Measurements from ENCODE around the gene ATP11A.
"Not testable (repeated sequence)": the region's sequence is repeated elsewhere in the genome, so short reads cannot be mapped to it uniquely, and the experiment has no call there.

Gene ATP11A

GRCh38 chr13:112670864-112671263 is 19.0 kb upstream of the ATP11A start:
- DNase-seq (ENCODE audit: low read depth in 2 of 2), result no peak

GRCh38 chr13:112671359-112671758 is 18.5 kb upstream of the ATP11A start:
- DNase-seq (ENCODE audit: low read depth in 2 of 2), result no peak

- DNase-seq (ENCODE audit: low read depth in 2 of 2), result no peak
Measured at GRCh38 chr13:112672651-112673284, 17.1 kb upstream of the ATP11A start.

GRCh38 chr13:112674412-112675365 is 15.1 kb upstream of the ATP11A start:
- no peak for DNase-seq (ENCODE audit: low read depth in 2 of 2)

- no peak for DNase-seq (ENCODE audit: low read depth in 2 of 2)
Measured at GRCh38 chr13:112675366-112675756, 14.5 kb upstream of the ATP11A start.

GRCh38 chr13:112677421-112677962 is 12.3 kb upstream of the ATP11A start:
- DNase-seq (ENCODE audit: low read depth in 2 of 2), result not testable (repeated sequence)

GRCh38 chr13:112679381-112679780 is 10.5 kb upstream of the ATP11A start:
- DNase-seq (ENCODE audit: low read depth in 2 of 2), result no peak

- no peak for DNase-seq (ENCODE audit: low read depth in 2 of 2)
Measured at GRCh38 chr13:112679932-112680677, 9.7 kb upstream of the ATP11A start.

GRCh38 chr13:112680741-112681360 is 9.0 kb upstream of the ATP11A start:
- no peak for DNase-seq (ENCODE audit: low read depth in 2 of 2)

- no peak for DNase-seq (ENCODE audit: low read depth in 2 of 2)
Measured at GRCh38 chr13:112683581-112683980, 6.3 kb upstream of the ATP11A start.

- DNase-seq (ENCODE audit: low read depth in 2 of 2), result no peak
Measured at GRCh38 chr13:112684071-112684845, 5.6 kb upstream of the ATP11A start.

GRCh38 chr13:112685189-112685805 is 4.5 kb upstream of the ATP11A start:
- DNase-seq (ENCODE audit: low read depth in 2 of 2), result not testable (repeated sequence)

GRCh38 chr13:112685896-112686295 is 3.9 kb upstream of the ATP11A start:
- DNase-seq (ENCODE audit: low read depth in 2 of 2), result no peak

- no peak for DNase-seq (ENCODE audit: low read depth in 2 of 2)
Measured at GRCh38 chr13:112686364-112686763, 3.5 kb upstream of the ATP11A start.

GRCh38 chr13:112686987-112687386 is 2.9 kb upstream of the ATP11A start:
- DNase-seq (ENCODE audit: low read depth in 2 of 2), result no peak

- DNase-seq (ENCODE audit: low read depth in 2 of 2), result no peak
Measured at GRCh38 chr13:112687836-112688559, 1.8 kb upstream of the ATP11A start.

GRCh38 chr13:112688560-112689302 is 1.1 kb upstream of the ATP11A start:
- no peak for DNase-seq (ENCODE audit: low read depth in 2 of 2)

GRCh38 chr13:112690283-112690929 is 568 bp downstream of the ATP11A start:
- DNase-seq (ENCODE audit: low read depth in 2 of 2), result no peak

Data from stimulated activated CD8-positive, alpha-beta memory T cell treated with anti-CD3 and anti-CD28 coated beads, Interleukin-2, amount 100 ng/mL, for 1 hour (primary cell).